Left lung (tissue), 10 donors: ENCODE measurements around the gene AKNAD1. TPM values are rescaled to one million over a fixed set of nuclear protein-coding genes. Genes with fewer than 3 reads are reported as not detected.
A peak's percentile ranks its signal among the peaks of the same experiment; 100 is the strongest.

Source experiments
- ATAC-seq: fragments of 200-7000 bp; cut with Tn5 transposase; one replicate; pipeline ENCODE4 v1.9.1; 2020; ENCODE audit warnings: moderate library complexity
- DNase-seq, 4 donors: peaks; one replicate each; pipeline ENCODE4 v3.0.0-alpha.2; 2013 to 2020
- H3K27ac ChIP-seq, 2 donors: fragments of 200-600 bp; sonication (generic) in 1 of 2; one replicate each; pipeline versions ENCODE4 v1.5.0 to v1.8.0; 2020 to 2021
- H3K27me3 ChIP-seq, 2 donors: fragments of 200-600 bp; sonication (generic) in 1 of 2; one replicate each; pipeline versions ENCODE4 v1.5.0 to v1.8.0; 2020 to 2021
- H3K36me3 ChIP-seq, 2 donors: fragments of 200-600 bp; sonication (generic) in 1 of 2; one replicate each; pipeline versions ENCODE4 v1.5.0 to v1.8.0; 2020 to 2021
- H3K4me1 ChIP-seq, 2 donors: fragments of 200-600 bp; one replicate each; pipeline ENCODE4 v1.8.0; 2021
- H3K4me3 ChIP-seq, 2 donors: fragments of 200-600 bp; sonication (generic) in 1 of 2; one replicate each; pipeline versions ENCODE4 v1.5.0 to v1.8.0; 2020 to 2021; ENCODE audit warnings: mild to moderate bottlenecking in 1 of 2
- H3K9me3 ChIP-seq, 2 donors: fragments of 200-600 bp; sonication (generic) in 1 of 2; one replicate each; pipeline versions ENCODE4 v1.5.0 to v1.8.0; 2020 to 2021
- CTCF ChIP-seq, 2 donors: fragments of 200-600 bp; sonication (generic) in 1 of 2; IDR thresholded peaks; one replicate each; pipeline versions ENCODE4 v1.5.0 to v1.8.0; 2021; ENCODE audit warnings: antibody characterized with exemption in 2 of 2
- intact Hi-C, 2 donors: fragments of 100-400 bp; cut with DNase I; formaldehyde crosslinking; loops; one replicate each; pipeline versions ENCODE4 v1.11.2 to v1.14.2; 2022
- polyA plus RNA-seq, 6 donors: library from polyadenylated mRNA; unstranded; fragments of 120-200 nt; gene quantifications; one replicate each; pipeline ENCODE4 v1.2.1, GENCODE V29; 2013; ENCODE audit not compliant: insufficient read length in 6 of 6
- total RNA-seq, 2 donors: library from RNA; stranded (reverse); fragmentation: NEBNext Ultra II Directional; extraction: Animal tissue kit (Norgen Biotek cat#: 25700); gene quantifications; one replicate each; pipeline ENCODE4 v1.2.1, GENCODE V29; 2021
- donor health status: DM: no; HTN: yes; CAD: no.
- donor health status: DM: no; HTN: no; CAD: no.

AKNAD1 gene
- total and polyA plus RNA-seq, 8 donors = 0.06 to 0.94 (median 0.49) TPM; not detected in 2

- no peaks in the 10 kb centered on the region for H3K9me3 ChIP-seq
- H3K4me3 ChIP-seq = no peak overlapping the region
- intact Hi-C loops = no loop called here
- no peak for DNase-seq
- ATAC-seq = no peak
- no peaks in the 10 kb centered on the region for H3K36me3 ChIP-seq
- no peaks in the 10 kb centered on the region for H3K27me3 ChIP-seq
- peaks cover 0 to 20% of the 10 kb centered on the region in 2 donors for H3K4me1 ChIP-seq
- TF ChIP-seq CTCF (IDR thresholded peaks at IDR 0.05) = no peak
- no peak overlapping the region for H3K27ac ChIP-seq
These were observed 29.4 kb upstream of the AKNAD1 start for GRCh38 chr1:108886292-108886691.

GRCh38 chr1:108884968-108885367 lies 28.1 kb upstream of the AKNAD1 start:
- H3K9me3 ChIP-seq = no peaks in the 10 kb centered on the region
- ATAC-seq (no peak), DNase-seq (no peak)
- H3K4me1 ChIP-seq = peaks cover 7 to 29% of the 10 kb centered on the region in 2 donors
- no peak for TF ChIP-seq CTCF (IDR thresholded peaks at IDR 0.05)
- H3K4me3 ChIP-seq = no peak overlapping the region
- intact Hi-C loops = no loop called here
- no peaks in the 10 kb centered on the region for H3K36me3 ChIP-seq
- no peak overlapping the region for H3K27ac ChIP-seq
- no peaks in the 10 kb centered on the region for H3K27me3 ChIP-seq

- Histone ChIP-seq H3K9me3 (no peaks in the 10 kb centered on the region), H3K27ac (no peak overlapping the region), H3K4me3 (no peak overlapping the region), H3K27me3 (no peaks in the 10 kb centered on the region), H3K4me1 (peaks cover 7 to 26% of the 10 kb centered on the region in 2 donors), H3K36me3 (no peaks in the 10 kb centered on the region)
- no peak for TF ChIP-seq CTCF (IDR thresholded peaks at IDR 0.05)
- no peak for DNase-seq
- intact Hi-C loops = no loop called here
- ATAC-seq = no peak
These were observed 25.9 kb upstream of the AKNAD1 start for GRCh38 chr1:108882837-108883236.

GRCh38 chr1:108881369-108881768 lies 24.5 kb upstream of the AKNAD1 start:
- Histone ChIP-seq H3K4me1 (peaks cover 7 to 30% of the 10 kb centered on the region in 2 donors), H3K36me3 (no peaks in the 10 kb centered on the region), H3K4me3 (no peak overlapping the region), H3K9me3 (no peaks in the 10 kb centered on the region), H3K27me3 (no peaks in the 10 kb centered on the region), H3K27ac (peak overlapping the region in 1 of 2 donors; percentile 1)
- ATAC-seq (peak; percentile 30), DNase-seq (no peak)
- intact Hi-C loops = no loop called here
- no peak for TF ChIP-seq CTCF (IDR thresholded peaks at IDR 0.05)

GRCh38 chr1:108880850-108881249 lies 24.0 kb upstream of the AKNAD1 start:
- Histone ChIP-seq H3K27ac (peak overlapping the region in 1 of 2 donors; percentile 1), H3K9me3 (no peaks in the 10 kb centered on the region), H3K27me3 (no peaks in the 10 kb centered on the region), H3K36me3 (no peaks in the 10 kb centered on the region), H3K4me3 (no peak overlapping the region), H3K4me1 (peaks cover 7 to 34% of the 10 kb centered on the region in 2 donors)
- no peak for DNase-seq
- intact Hi-C loops = no loop called here
- ATAC-seq = no peak
- TF ChIP-seq CTCF (IDR thresholded peaks at IDR 0.05) = no peak
